Measurements from ENCODE around the gene TRIM56.
A peak's percentile ranks its signal among the peaks of the same experiment; 100 is the strongest.

The TRIM56 gene

DNA sequence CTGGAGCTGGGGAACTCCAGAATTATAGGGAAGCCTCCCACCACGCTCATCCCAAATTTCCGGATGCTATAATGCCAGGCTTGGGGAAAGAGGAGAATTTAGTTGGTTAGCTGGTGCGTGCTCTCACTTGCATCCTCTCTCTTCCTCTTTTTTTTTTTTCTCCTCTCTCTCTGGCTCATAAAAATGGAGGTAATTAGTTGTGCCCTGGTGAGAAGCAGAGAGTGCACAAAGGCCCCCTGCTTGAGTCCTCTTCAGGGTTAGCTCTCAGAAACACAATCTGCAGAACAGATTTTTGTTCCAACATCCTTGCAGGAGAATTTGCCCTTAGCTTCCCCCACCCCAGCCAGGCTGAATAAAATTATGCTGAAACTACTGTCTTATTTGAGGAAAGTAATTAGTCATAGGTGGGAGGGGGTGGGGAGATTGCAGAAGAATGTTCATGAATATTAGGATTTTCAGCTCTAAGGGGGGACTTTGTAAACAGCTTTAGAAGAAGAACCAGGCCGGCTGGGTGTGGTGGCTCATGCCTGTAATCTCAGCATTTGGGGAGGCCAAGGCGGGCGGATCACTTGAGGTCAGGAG lies 49.2 kb downstream of the TRIM56 start:
- DNase-seq = no peak

DNA sequence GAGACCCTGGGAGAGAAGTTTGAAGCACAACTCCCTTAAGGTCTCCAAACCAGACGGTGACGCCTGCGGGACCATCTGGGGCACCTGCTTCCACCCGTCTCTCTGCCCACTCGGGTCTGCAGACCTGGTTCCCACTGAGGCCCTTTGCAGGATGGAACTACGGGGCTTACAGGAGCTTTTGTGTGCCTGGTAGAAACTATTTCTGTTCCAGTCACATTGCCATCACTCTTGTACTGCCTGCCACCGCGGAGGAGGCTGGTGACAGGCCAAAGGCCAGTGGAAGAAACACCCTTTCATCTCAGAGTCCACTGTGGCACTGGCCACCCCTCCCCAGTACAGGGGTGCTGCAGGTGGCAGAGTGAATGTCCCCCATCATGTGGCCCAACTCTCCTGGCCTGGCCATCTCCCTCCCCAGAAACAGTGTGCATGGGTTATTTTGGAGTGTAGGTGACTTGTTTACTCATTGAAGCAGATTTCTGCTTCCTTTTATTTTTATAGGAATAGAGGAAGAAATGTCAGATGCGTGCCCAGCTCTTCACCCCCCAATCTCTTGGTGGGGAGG lies 52.5 kb downstream of the TRIM56 start:
- DNase-seq = no peak

DNA sequence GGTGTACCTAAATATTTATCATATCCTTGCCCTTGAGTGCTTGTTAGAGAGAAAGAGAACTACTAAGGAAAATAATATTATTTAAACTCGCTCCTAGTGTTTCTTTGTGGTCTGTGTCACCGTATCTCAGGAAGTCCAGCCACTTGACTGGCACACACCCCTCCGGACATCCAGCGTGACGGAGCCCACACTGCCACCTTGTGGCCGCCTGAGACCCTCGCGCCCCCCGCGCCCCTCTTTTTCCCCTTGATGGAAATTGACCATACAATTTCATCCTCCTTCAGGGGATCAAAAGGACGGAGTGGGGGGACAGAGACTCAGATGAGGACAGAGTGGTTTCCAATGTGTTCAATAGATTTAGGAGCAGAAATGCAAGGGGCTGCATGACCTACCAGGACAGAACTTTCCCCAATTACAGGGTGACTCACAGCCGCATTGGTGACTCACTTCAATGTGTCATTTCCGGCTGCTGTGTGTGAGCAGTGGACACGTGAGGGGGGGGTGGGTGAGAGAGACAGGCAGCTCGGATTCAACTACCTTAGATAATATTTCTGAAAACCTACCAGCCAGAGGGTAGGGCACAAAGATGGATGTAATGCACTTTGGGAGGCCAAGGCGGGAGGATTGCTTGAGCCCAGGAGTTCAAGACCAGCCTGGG lies 53.1 kb downstream of the TRIM56 start:
- DNase-seq = peak; percentile 85 to 90

DNA sequence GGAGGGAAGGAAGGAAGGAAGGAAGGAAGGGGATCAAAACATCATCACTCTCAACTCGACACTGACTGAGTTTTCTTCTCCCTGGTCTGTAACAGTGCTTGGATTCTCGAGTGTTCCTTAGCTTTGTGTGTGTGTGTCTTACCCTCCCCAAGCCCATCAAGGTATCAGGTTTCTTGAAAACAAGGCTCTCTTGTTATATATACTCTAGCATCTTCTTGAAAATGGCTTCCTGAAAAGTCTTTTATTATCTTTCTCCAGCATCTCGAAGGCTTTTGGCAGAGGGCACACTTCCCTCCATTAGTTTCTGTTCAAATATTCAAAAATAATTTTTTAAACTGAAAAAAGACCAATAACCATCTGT lies 55.0 kb downstream of the TRIM56 start:
- no peak for DNase-seq

DNA sequence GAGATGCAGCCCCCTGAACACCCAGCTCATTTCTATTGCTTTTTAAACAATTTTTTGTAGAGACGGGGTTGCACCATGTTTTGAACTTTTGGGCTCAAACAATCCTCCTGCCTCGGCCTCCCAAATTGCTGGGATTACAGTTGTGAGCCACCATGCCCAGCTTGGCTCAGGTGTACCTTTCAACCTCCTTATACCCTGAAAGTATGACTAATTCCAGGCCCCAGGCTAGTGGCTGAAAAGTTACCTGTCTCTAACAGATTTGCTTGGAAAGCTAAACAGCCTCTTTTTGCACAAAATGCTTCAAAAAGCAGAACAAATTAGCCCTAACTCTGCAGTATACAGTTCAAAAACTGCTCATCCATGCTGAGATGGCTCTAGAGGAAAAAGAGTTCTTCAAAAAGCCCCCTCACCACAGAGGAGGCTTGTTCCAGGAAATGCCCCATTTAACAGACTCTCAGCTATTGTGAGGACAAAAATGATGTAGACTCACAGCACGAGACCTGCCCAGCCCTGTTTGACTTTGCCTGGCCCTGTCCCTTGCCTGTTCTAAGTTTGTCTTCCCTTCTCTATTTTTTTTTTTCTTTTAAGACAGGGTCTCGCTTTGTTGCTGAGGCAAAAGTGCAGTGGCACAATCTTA lies 55.6 kb downstream of the TRIM56 start:
- DNase-seq = no peak
